ENCODE results near the gene CPSF4. TPM values are rescaled to one million over a fixed set of nuclear protein-coding genes. Genes with fewer than 3 reads are reported as not detected.

Gene CPSF4
- total RNA-seq, 1 experiment from 2014 or later: 48.7 TPM

DNA sequence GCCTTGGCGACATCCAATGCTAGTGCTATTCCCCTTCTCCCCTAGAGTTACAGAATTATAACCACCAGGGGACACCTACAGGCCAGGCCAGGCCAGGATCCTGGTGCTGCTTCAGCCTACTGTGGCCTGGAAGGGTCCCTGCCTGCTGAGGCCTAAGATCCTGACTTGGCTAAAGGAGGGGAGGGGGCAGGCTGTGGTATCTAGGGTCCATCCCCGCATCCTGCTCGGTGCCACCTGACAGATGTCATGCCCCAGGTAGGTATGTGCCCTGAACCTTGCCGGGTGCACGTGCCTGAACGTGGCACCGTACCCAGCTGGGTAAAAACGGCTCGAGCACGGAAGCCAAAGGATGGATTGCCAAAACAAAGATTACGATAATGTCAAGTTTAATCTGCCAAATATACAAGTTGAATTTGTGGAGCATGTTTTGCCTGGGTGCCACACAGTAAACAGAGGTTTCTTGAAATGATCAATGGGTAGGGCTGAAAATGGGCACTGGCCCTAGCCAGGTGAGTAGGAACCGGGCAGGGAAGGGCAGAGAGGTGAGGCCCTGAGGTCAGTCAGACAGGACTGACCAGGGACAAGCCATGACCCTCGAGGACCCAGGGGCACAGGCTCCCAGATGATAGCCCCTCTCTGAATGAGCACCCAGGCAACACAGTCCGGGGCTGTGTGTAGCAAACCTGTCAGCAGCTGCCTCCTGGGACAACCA is 43.0 kb upstream of the CPSF4 start:
- Histone ChIP-seq H3K9me2 (replicated peaks; ENCODE audit: insufficient read depth, low read length) (no peaks in the 10 kb centered on the region), H3K27me3 (ENCODE audit: low read length) (no peaks in the 10 kb centered on the region), H3K36me3 (ENCODE audit: insufficient read depth, low read length) (peaks cover 30% of the 10 kb centered on the region), H4K20me1 (ENCODE audit: insufficient read depth, low read depth, low read length) (peaks cover 30% of the 10 kb centered on the region), H3K4me1 (ENCODE audit: low read length) (no peaks in the 10 kb centered on the region; the same call in 1 of the 2 replicates), H2AFZ (ENCODE audit: low read length) (no peak overlapping the region), H3K9ac (ENCODE audit: low read length) (no peak overlapping the region), H3K4me2 (ENCODE audit: low read depth, low read length, poor library complexity, severe bottlenecking) (no peak overlapping the region), H3K27ac (ENCODE audit: low read length) (no peak overlapping the region), H3K9me3 (ENCODE audit: low read length) (no peaks in the 10 kb centered on the region), H3K4me3 (ENCODE audit: low read length) (no peak overlapping the region), H3K79me2 (ENCODE audit: low read length) (no peaks in the 10 kb centered on the region; the same call in 1 of the 2 replicates)
- no peak for DNase-seq

GRCh38 chr7:99396418-99397296 is 42.1 kb upstream of the CPSF4 start:
- H3K27ac ChIP-seq (ENCODE audit: low read length): no peak overlapping the region
- no peaks in the 10 kb centered on the region; the same call in 1 of the 2 replicates for H3K79me2 ChIP-seq (ENCODE audit: low read length)
- H3K27me3 ChIP-seq (ENCODE audit: low read length): no peaks in the 10 kb centered on the region
- H3K9ac ChIP-seq (ENCODE audit: low read length): no peak overlapping the region
- H2AFZ ChIP-seq (ENCODE audit: low read length): no peak overlapping the region
- H3K9me3 ChIP-seq (ENCODE audit: low read length): no peaks in the 10 kb centered on the region
- H3K9me2 ChIP-seq (replicated peaks; ENCODE audit: insufficient read depth, low read length): no peaks in the 10 kb centered on the region
- DNase-seq: no peak
- H3K4me3 ChIP-seq (ENCODE audit: low read length): no peak overlapping the region
- H4K20me1 ChIP-seq (ENCODE audit: insufficient read depth, low read depth, low read length): peaks cover 30% of the 10 kb centered on the region
- peaks cover 26% of the 10 kb centered on the region for H3K36me3 ChIP-seq (ENCODE audit: insufficient read depth, low read length)
- no peaks in the 10 kb centered on the region; the same call in 1 of the 2 replicates for H3K4me1 ChIP-seq (ENCODE audit: low read length)
- no peak overlapping the region for H3K4me2 ChIP-seq (ENCODE audit: low read depth, low read length, poor library complexity, severe bottlenecking)

GRCh38 chr7:99397297-99397983 is 41.3 kb upstream of the CPSF4 start:
- H3K9me2 ChIP-seq (replicated peaks; ENCODE audit: insufficient read depth, low read length): no peaks in the 10 kb centered on the region
- H3K4me3 ChIP-seq (ENCODE audit: low read length): no peak overlapping the region
- no peak overlapping the region for H3K27ac ChIP-seq (ENCODE audit: low read length)
- H2AFZ ChIP-seq (ENCODE audit: low read length): no peak overlapping the region
- H3K36me3 ChIP-seq (ENCODE audit: insufficient read depth, low read length): peaks cover 22% of the 10 kb centered on the region
- peaks cover 30% of the 10 kb centered on the region for H4K20me1 ChIP-seq (ENCODE audit: insufficient read depth, low read depth, low read length)
- H3K79me2 ChIP-seq (ENCODE audit: low read length): no peaks in the 10 kb centered on the region; the same call in 1 of the 2 replicates
- no peaks in the 10 kb centered on the region for H3K9me3 ChIP-seq (ENCODE audit: low read length)
- H3K27me3 ChIP-seq (ENCODE audit: low read length): no peaks in the 10 kb centered on the region
- H3K4me2 ChIP-seq (ENCODE audit: low read depth, low read length, poor library complexity, severe bottlenecking): no peak overlapping the region
- DNase-seq: no peak
- H3K9ac ChIP-seq (ENCODE audit: low read length): no peak overlapping the region
- no peaks in the 10 kb centered on the region; the same call in 1 of the 2 replicates for H3K4me1 ChIP-seq (ENCODE audit: low read length)

DNA sequence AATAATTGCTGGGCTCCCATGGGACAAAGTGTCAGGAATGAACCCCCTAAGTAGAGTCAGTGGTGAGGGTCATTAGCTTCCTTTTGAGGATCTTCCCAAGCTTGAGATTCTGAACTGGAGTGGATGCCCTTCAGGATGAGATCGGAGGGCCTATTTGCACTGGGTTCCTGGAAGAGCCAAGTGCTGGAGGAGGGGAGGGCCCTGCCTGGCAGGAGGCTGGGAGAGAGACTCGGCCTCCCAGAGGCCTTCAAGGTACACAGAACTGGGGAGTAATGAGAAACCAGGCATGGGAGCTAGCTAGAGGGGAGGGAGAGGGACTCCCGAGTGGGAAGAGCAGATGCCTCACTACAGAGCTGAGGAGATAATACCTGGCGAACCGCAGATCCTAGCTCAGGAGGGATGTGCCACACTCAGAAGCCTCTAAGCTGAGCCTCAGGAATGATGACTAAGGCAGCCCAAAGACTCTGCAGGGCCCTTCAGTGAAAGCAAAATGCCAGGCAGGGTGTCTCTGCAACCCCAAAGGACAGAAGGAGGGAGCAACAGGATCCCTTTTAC is 39.8 kb upstream of the CPSF4 start:
- DNase-seq: no peak
- Histone ChIP-seq H3K9me2 (replicated peaks; ENCODE audit: insufficient read depth, low read length) (no peaks in the 10 kb centered on the region), H3K27ac (ENCODE audit: low read length) (no peak overlapping the region), H2AFZ (ENCODE audit: low read length) (no peak overlapping the region), H3K27me3 (ENCODE audit: low read length) (no peaks in the 10 kb centered on the region), H3K4me1 (ENCODE audit: low read length) (no peaks in the 10 kb centered on the region), H3K79me2 (ENCODE audit: low read length) (peaks cover 9% of the 10 kb centered on the region; the same call in 1 of the 2 replicates), H4K20me1 (ENCODE audit: insufficient read depth, low read depth, low read length) (peaks cover 22% of the 10 kb centered on the region; the same call in 1 of the 2 replicates), H3K4me2 (ENCODE audit: low read depth, low read length, poor library complexity, severe bottlenecking) (no peak overlapping the region), H3K36me3 (ENCODE audit: insufficient read depth, low read length) (peaks cover 27% of the 10 kb centered on the region), H3K9ac (ENCODE audit: low read length) (no peak overlapping the region), H3K4me3 (ENCODE audit: low read length) (no peak overlapping the region), H3K9me3 (ENCODE audit: low read length) (no peaks in the 10 kb centered on the region)

- Histone ChIP-seq H3K27me3 (ENCODE audit: low read length) (no peaks in the 10 kb centered on the region), H3K79me2 (ENCODE audit: low read length) (peaks cover 14% of the 10 kb centered on the region), H3K4me1 (ENCODE audit: low read length) (no peaks in the 10 kb centered on the region), H3K9me3 (ENCODE audit: low read length) (no peaks in the 10 kb centered on the region), H3K4me2 (ENCODE audit: low read depth, low read length, poor library complexity, severe bottlenecking) (no peak overlapping the region), H3K4me3 (ENCODE audit: low read length) (no peak overlapping the region), H4K20me1 (ENCODE audit: insufficient read depth, low read depth, low read length) (peaks cover 22% of the 10 kb centered on the region; the same call in 1 of the 2 replicates), H2AFZ (ENCODE audit: low read length) (no peak overlapping the region), H3K9ac (ENCODE audit: low read length) (no peak overlapping the region), H3K9me2 (replicated peaks; ENCODE audit: insufficient read depth, low read length) (no peaks in the 10 kb centered on the region), H3K36me3 (ENCODE audit: insufficient read depth, low read length) (peaks cover 27% of the 10 kb centered on the region), H3K27ac (ENCODE audit: low read length) (no peak overlapping the region)
- DNase-seq: no peak
Measured at GRCh38 chr7:99399597-99399996, 39.1 kb upstream of the CPSF4 start.

DNA sequence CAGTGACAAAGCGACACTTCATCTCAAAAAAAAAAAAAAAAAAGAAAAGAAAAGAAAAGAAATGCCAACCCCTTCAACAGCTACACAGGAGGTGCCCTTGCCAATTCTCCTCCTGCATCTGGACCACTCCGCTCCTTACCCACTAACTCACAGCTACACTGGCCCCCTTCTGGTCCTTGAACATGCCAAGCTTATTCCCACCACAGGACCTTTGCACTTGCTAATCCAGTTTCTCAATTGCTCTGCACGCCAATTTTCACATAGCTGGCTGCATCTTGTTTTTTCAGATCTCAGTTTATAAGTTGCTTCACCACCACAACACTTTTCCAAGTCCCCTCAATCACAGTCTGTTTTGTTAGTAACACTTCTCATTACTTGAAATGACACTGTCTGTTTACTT is 35.9 kb upstream of the CPSF4 start:
- Histone ChIP-seq H3K79me2 (ENCODE audit: low read length) (peaks cover 47% of the 10 kb centered on the region), H3K27me3 (ENCODE audit: low read length) (no peaks in the 10 kb centered on the region), H3K36me3 (ENCODE audit: insufficient read depth, low read length) (peaks cover 15% of the 10 kb centered on the region), H3K9me2 (replicated peaks; ENCODE audit: insufficient read depth, low read length) (no peaks in the 10 kb centered on the region), H3K9me3 (ENCODE audit: low read length) (no peaks in the 10 kb centered on the region), H3K27ac (ENCODE audit: low read length) (no peak overlapping the region), H3K4me1 (ENCODE audit: low read length) (peaks cover 17% of the 10 kb centered on the region), H3K9ac (ENCODE audit: low read length) (no peak overlapping the region), H3K4me2 (ENCODE audit: low read depth, low read length, poor library complexity, severe bottlenecking) (no peak overlapping the region), H4K20me1 (ENCODE audit: insufficient read depth, low read depth, low read length) (peaks cover 26% of the 10 kb centered on the region; the same call in 1 of the 2 replicates), H3K4me3 (ENCODE audit: low read length) (no peak overlapping the region), H2AFZ (ENCODE audit: low read length) (no peak overlapping the region)
- DNase-seq: no peak

GRCh38 chr7:99403764-99404163 is 35.0 kb upstream of the CPSF4 start:
- H3K36me3 ChIP-seq (ENCODE audit: insufficient read depth, low read length): peaks cover 8% of the 10 kb centered on the region
- H3K4me2 ChIP-seq (ENCODE audit: low read depth, low read length, poor library complexity, severe bottlenecking): no peak overlapping the region
- H4K20me1 ChIP-seq (ENCODE audit: insufficient read depth, low read depth, low read length): peaks cover 26% of the 10 kb centered on the region; the same call in 1 of the 2 replicates
- H3K4me1 ChIP-seq (ENCODE audit: low read length): peaks cover 17% of the 10 kb centered on the region
- no peak for DNase-seq
- H3K9me2 ChIP-seq (replicated peaks; ENCODE audit: insufficient read depth, low read length): no peaks in the 10 kb centered on the region
- H3K27me3 ChIP-seq (ENCODE audit: low read length): no peaks in the 10 kb centered on the region
- no peak overlapping the region for H3K4me3 ChIP-seq (ENCODE audit: low read length)
- H2AFZ ChIP-seq (ENCODE audit: low read length): no peak overlapping the region
- no peak overlapping the region for H3K27ac ChIP-seq (ENCODE audit: low read length)
- no peak overlapping the region for H3K9ac ChIP-seq (ENCODE audit: low read length)
- no peaks in the 10 kb centered on the region for H3K9me3 ChIP-seq (ENCODE audit: low read length)
- peaks cover 55% of the 10 kb centered on the region for H3K79me2 ChIP-seq (ENCODE audit: low read length)
